ENCODE measurements around the gene OR52L1.

DNA sequence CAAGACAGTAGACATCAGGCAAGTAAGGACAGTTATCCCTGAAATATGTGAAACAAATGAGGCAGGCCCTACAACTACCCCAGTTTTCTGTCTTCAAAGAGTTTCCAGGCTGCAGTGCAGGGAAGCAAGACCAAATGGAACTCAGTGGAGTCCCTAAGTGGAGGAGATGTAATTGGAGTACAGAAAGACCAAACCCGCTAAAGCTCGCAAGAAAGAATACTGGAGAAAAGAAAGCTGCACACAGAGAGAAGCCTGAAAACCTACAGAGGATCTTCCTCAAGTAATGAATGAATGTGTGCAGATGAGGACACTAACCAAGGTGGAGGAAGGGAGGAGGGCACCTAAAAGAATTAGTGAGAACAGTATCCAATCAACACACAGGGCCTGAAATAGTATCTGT is 46.0 kb downstream of the OR52L1 start:
- TF ChIP-seq, protein P1, sequence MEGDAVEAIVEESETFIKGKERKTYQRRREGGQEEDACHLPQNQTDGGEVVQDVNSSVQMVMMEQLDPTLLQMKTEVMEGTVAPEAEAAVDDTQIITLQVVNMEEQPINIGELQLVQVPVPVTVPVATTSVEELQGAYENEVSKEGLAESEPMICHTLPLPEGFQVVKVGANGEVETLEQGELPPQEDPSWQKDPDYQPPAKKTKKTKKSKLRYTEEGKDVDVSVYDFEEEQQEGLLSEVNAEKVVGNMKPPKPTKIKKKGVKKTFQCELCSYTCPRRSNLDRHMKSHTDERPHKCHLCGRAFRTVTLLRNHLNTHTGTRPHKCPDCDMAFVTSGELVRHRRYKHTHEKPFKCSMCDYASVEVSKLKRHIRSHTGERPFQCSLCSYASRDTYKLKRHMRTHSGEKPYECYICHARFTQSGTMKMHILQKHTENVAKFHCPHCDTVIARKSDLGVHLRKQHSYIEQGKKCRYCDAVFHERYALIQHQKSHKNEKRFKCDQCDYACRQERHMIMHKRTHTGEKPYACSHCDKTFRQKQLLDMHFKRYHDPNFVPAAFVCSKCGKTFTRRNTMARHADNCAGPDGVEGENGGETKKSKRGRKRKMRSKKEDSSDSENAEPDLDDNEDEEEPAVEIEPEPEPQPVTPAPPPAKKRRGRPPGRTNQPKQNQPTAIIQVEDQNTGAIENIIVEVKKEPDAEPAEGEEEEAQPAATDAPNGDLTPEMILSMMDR (conservative IDR thresholded peaks at IDR 0.05; ENCODE audit: low read depth, low read length), result no peak
- no peak for TF ChIP-seq EZH2 (IDR thresholded peaks at IDR 0.05; ENCODE audit: borderline replicate concordance, low read depth, low read length, poor library complexity, severe bottlenecking)
